ENCODE results near the gene GPC6. TPM values are rescaled to one million over a fixed set of nuclear protein-coding genes. Genes with fewer than 3 reads are reported as not detected.

GPC6 gene
- total RNA-seq, 3 donors from 2014 or later (not counting 1 experiment from before 2014, with no cell fraction given) = not detected

DNA sequence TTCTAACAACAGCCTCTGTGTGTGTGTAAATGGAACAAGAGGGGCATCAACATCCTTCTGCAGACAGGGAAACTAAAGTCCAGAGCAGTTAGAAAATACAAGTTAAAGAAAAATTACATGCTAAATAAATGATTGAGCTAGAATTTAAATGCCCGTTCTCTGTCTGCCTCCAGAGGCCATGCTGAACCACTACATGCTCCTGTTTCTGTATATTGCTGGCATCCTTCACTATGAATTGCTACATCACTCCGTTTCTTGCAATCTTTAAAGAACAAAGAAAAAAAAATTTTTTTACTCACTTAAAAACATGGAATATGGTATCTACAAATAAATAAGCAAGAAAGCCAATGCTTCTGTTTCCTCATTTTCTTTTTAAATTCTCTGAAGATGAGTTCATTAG lies 1205.0 kb downstream of the GPC6 start:
- no peak overlapping the region for H3K27ac Mint-ChIP-seq
- no peak overlapping the region for H3K27ac ChIP-seq (ENCODE audit: low read length)
- DNase-seq (no peak), ATAC-seq (no peak)
- H3K27me3 Mint-ChIP-seq (ENCODE audit: low read depth in 2 of 2) = peaks cover 0 to 4% of the 10 kb centered on the region in 2 donors
- no peaks in the 10 kb centered on the region for H3K4me1 Mint-ChIP-seq
- no peaks in the 10 kb centered on the region for H3K36me3 ChIP-seq (ENCODE audit: control insufficient read depth, insufficient read depth, low read length)
- no peaks in the 10 kb centered on the region for H3K9me3 Mint-ChIP-seq
- no peak overlapping the region for H3K4me3 ChIP-seq (ENCODE audit: low read length)
- no peak overlapping the region for H3K4me3 Mint-ChIP-seq
- H3K27me3 ChIP-seq (ENCODE audit: control insufficient read depth, insufficient read depth, low read length) = no peaks in the 10 kb centered on the region
- no peaks in the 10 kb centered on the region for H3K36me3 Mint-ChIP-seq
- no peaks in the 10 kb centered on the region for H3K9me3 ChIP-seq (ENCODE audit: control insufficient read depth, insufficient read depth, low read length)
- intact Hi-C loops (cut with micrococcal nuclease) = no loop called here
- H3K4me1 ChIP-seq (ENCODE audit: control insufficient read depth, insufficient read depth, low read length) = no peaks in the 10 kb centered on the region
- TF ChIP-seq, protein P1, sequence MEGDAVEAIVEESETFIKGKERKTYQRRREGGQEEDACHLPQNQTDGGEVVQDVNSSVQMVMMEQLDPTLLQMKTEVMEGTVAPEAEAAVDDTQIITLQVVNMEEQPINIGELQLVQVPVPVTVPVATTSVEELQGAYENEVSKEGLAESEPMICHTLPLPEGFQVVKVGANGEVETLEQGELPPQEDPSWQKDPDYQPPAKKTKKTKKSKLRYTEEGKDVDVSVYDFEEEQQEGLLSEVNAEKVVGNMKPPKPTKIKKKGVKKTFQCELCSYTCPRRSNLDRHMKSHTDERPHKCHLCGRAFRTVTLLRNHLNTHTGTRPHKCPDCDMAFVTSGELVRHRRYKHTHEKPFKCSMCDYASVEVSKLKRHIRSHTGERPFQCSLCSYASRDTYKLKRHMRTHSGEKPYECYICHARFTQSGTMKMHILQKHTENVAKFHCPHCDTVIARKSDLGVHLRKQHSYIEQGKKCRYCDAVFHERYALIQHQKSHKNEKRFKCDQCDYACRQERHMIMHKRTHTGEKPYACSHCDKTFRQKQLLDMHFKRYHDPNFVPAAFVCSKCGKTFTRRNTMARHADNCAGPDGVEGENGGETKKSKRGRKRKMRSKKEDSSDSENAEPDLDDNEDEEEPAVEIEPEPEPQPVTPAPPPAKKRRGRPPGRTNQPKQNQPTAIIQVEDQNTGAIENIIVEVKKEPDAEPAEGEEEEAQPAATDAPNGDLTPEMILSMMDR (IDR thresholded peaks at IDR 0.05) = no peak
- 89% methylated on average over 2 of the region's 2 CpGs for WGBS (ENCODE audit: insufficient coverage)

DNA sequence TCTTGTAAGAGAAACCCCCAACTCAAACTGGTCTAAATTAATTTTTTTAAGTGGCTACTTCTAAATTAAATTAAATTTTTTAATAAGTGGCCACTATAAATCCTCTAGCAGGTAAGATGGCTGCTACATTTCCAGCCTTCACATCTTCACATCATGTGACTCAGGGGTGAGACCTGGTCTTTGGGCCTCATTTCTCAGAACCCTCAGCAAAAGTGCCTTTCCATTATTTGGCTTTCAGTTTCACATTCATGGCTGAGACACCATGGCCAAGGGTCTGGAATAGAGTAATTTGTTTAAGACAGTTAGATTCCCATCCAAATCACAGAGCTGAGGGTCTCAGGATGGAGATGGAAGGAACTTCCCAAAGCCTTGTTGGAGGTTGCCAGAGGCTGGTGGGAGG lies 1205.4 kb downstream of the GPC6 start:
- DNase-seq (no peak), ATAC-seq (no peak)
- Histone ChIP-seq H3K36me3 (ENCODE audit: control insufficient read depth, insufficient read depth, low read length) (no peaks in the 10 kb centered on the region), H3K27ac (ENCODE audit: low read length) (no peak overlapping the region), H3K27me3 (ENCODE audit: control insufficient read depth, insufficient read depth, low read length) (no peaks in the 10 kb centered on the region), H3K9me3 (ENCODE audit: control insufficient read depth, insufficient read depth, low read length) (no peaks in the 10 kb centered on the region), H3K4me3 (ENCODE audit: low read length) (no peak overlapping the region), H3K4me1 (ENCODE audit: control insufficient read depth, insufficient read depth, low read length) (no peaks in the 10 kb centered on the region)
- Mint-ChIP-seq H3K4me3 (no peak overlapping the region), H3K27me3 (ENCODE audit: low read depth in 2 of 2) (peaks cover 0 to 4% of the 10 kb centered on the region in 2 donors), H3K27ac (no peak overlapping the region), H3K9me3 (no peaks in the 10 kb centered on the region), H3K4me1 (no peaks in the 10 kb centered on the region), H3K36me3 (no peaks in the 10 kb centered on the region)
- TF ChIP-seq, protein P1 (IDR thresholded peaks at IDR 0.05) = no peak
- intact Hi-C loops (cut with micrococcal nuclease) = no loop called here

DNA sequence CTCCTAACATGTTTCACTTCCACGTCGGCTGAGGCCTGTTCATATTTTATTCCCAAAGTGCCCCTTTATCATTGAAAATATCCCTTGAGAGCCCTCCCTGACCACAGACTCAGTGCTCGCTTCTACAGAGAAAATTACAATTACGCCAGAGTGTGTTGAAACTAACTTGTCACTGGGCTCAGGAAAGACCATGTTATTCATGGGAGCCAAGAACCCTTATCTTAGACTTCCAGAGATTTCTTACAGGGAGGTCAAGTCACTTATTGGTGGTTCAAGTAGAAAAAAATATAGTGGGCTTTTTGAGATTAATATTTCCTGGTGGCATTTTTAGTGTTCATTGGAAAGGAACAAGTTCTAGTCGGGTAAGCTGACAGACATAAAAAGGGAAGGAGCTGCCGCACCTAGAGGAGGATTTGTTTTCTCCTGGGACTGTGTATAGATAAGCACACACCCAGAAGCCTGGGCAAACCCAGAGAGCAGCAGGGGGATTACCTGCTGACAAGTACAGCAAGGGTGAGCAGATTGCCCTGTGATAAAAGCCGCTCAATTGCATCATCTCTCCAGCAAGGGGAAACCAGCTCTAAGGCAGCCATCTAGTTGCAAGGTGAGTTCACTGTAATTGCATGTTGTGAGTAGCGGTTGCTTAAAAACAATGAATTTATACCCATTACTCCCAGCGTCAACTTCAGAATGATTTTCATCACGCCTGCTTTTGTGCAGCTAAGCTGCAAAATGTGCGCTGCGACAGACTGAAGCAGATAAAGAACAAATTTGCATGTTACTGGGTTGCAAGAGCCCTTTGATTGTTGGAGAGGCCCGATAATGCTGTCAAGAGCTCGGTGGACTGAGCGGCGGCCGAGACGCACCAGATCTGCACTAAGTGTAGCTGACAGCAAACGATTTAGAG lies 1206.7 kb downstream of the GPC6 start:
- Mint-ChIP-seq H3K27me3 (ENCODE audit: low read depth in 2 of 2) (peaks cover 0 to 4% of the 10 kb centered on the region in 2 donors), H3K4me3 (no peak overlapping the region), H3K27ac (no peak overlapping the region), H3K4me1 (no peaks in the 10 kb centered on the region), H3K9me3 (no peaks in the 10 kb centered on the region), H3K36me3 (no peaks in the 10 kb centered on the region)
- TF ChIP-seq, protein P1 (IDR thresholded peaks at IDR 0.05) = no peak
- H3K27me3 ChIP-seq (ENCODE audit: control insufficient read depth, insufficient read depth, low read length) = no peaks in the 10 kb centered on the region
- H3K36me3 ChIP-seq (ENCODE audit: control insufficient read depth, insufficient read depth, low read length) = no peaks in the 10 kb centered on the region
- DNase-seq (no peak), ATAC-seq (no peak)
- no peak overlapping the region for H3K4me3 ChIP-seq (ENCODE audit: low read length)
- H3K4me1 ChIP-seq (ENCODE audit: control insufficient read depth, insufficient read depth, low read length) = no peaks in the 10 kb centered on the region
- H3K27ac ChIP-seq (ENCODE audit: low read length) = no peak overlapping the region
- intact Hi-C loops (cut with micrococcal nuclease) = no loop called here
- 69% methylated on average over 19 of the region's 19 CpGs for WGBS (ENCODE audit: insufficient coverage)
- H3K9me3 ChIP-seq (ENCODE audit: control insufficient read depth, insufficient read depth, low read length) = no peaks in the 10 kb centered on the region

Measured in natural killer cell (primary cell).